Karpas-422 (cell line): ENCODE results near the gene GJB2. TPM values are rescaled to one million over a fixed set of nuclear protein-coding genes. Genes with fewer than 3 reads are reported as not detected.

Experiments used
- DNase-seq: peaks from one replicate; pipeline ENCODE4 v3.0.0-alpha.2; 2015
- H2AFZ ChIP-seq: fragments of 200-600 bp; sonication (generic); 2 replicates; pipeline ENCODE4 v1.6.1; 2014; ENCODE audit warnings: antibody characterized with exemption, low read length, mixed read lengths
- H3K27ac ChIP-seq: fragments of 200-600 bp; sonication (generic); 2 replicates; pipeline ENCODE4 v1.5.1; 2014; ENCODE audit warnings: mild to moderate bottlenecking, low read length, moderate library complexity
- H3K27me3 ChIP-seq: fragments of 200-600 bp; sonication (generic); 2 replicates; pipeline ENCODE4 v1.6.1; 2014; ENCODE audit warnings: low read length, mixed read lengths
- H3K36me3 ChIP-seq: fragments of 200-600 bp; sonication (generic); 2 replicates; pipeline ENCODE4 v1.6.1; 2014; ENCODE audit warnings: low read length, mixed read lengths; ENCODE audit not compliant: insufficient read depth
- H3K4me1 ChIP-seq: fragments of 200-600 bp; sonication (generic); 2 replicates; pipeline ENCODE4 v1.6.1; 2014; ENCODE audit warnings: mild to moderate bottlenecking, low read length, mixed read lengths
- H3K4me2 ChIP-seq: fragments of 200-600 bp; sonication (generic); 2 replicates; pipeline ENCODE4 v1.6.1; 2014; ENCODE audit warnings: low read length, low read depth, mild to moderate bottlenecking; ENCODE audit not compliant: poor library complexity, severe bottlenecking
- H3K4me3 ChIP-seq: fragments of 200-600 bp; sonication (generic); 2 replicates; pipeline ENCODE4 v1.5.1; 2014; ENCODE audit warnings: mild to moderate bottlenecking, antibody characterized with exemption, low read length, mixed read lengths
- H3K79me2 ChIP-seq: fragments of 200-600 bp; sonication (generic); 2 replicates; pipeline ENCODE4 v1.6.1; 2014; ENCODE audit warnings: mild to moderate bottlenecking, low read length, mixed read lengths
- H3K9ac ChIP-seq: fragments of 200-600 bp; sonication (generic); 2 replicates; pipeline ENCODE4 v1.6.0; 2014; ENCODE audit warnings: low read length
- H3K9me2 ChIP-seq: fragments of 200-600 bp; sonication (generic), shearing (Covaris generic); replicated peaks from 2 replicates; pipeline ENCODE4 v1.6.0; 2014; ENCODE audit warnings: mild to moderate bottlenecking, low read length, moderate library complexity; ENCODE audit not compliant: insufficient read depth
- H3K9me3 ChIP-seq: fragments of 300-700, 200-600 bp; sonication (generic); 2 replicates; pipeline ENCODE4 v1.6.1; 2014; ENCODE audit warnings: low read length, mixed read lengths
- H4K20me1 ChIP-seq: fragments of 200-600 bp; sonication (generic); 2 replicates; pipeline ENCODE4 v1.6.1; 2014; ENCODE audit warnings: mild to moderate bottlenecking, antibody characterized with exemption, low read length, low read depth; ENCODE audit not compliant: insufficient read depth
- total RNA-seq: library from RNA; depleted of rRNA; stranded (reverse); fragments of >200 nt; shearing (Covaris generic); gene quantifications from 2 replicates; pipeline ENCODE4 v1.2.3, GENCODE V29; 2014; ENCODE audit warnings: low replicate concordance

Gene GJB2
- total RNA-seq, 1 experiment from 2014 or later: not detected

DNA sequence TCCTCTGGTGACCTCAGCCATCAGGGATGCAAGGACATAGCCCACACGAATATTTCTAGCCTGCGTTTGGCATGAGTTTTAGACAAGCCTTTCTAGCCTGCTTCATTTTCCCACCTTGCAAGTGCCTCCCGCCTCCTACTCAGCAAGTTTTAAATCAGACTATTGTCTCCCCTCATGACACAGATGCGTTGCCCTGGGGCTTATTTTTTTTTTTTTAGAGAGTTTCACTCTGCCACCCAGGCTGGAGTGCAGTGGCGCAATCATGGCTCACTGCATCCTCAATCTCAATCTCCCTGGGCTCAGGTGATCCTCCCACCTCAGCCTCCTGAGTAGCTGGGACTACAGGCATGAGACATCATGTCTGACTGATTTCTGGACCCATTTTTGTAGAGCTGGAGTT lies 14.6 kb downstream of the GJB2 start:
- Histone ChIP-seq H3K9me3 (no peaks in the 10 kb centered on the region), H3K27ac (no peak overlapping the region), H3K4me1 (peaks cover 56% of the 10 kb centered on the region), H2AFZ (no peak overlapping the region), H3K4me2 (no peak overlapping the region), H3K4me3 (no peak overlapping the region), H3K9ac (no peak overlapping the region), H3K27me3 (no peaks in the 10 kb centered on the region), H3K79me2 (no peaks in the 10 kb centered on the region), H3K9me2 (no peaks in the 10 kb centered on the region), H4K20me1 (no peaks in the 10 kb centered on the region), H3K36me3 (no peaks in the 10 kb centered on the region)
- no peak for DNase-seq

DNA sequence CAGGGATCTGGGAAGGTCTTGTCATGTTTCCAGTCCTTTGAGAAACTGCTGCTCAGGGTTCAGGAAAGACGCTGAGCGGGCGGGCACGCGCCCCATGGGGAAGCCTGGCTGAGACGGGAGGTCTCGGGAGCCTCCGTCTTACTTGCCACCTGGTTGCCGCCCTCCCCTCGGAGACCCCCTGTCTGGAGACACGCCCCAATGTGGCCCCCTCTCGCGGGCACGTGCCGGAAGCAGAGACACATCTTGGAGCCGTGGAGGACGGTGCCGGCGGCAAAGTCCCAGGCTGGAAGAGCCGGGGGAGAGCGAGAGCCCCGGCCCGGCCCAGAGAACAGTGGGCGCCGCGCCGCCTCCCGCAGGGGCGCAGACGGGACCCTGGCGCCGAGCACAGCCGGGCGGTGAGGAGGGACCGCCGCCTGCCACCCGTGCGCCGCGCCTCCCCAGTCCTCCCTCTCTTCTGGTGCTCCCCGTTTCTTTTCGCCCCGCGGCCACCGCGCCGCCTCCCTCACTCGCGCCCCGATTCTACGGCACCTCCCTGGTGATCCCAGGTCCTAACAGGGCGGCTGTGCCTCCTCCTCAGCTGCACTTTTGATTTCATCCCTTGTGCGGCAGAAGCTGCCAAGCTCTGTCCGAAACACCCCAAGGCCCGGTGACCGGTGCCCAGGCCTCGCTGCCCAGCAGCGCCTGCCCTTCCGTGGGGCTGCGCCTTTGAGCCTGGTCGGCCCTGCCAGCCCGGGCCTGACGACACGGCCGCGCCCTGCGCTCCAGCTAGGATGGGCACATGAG lies 15.5 kb downstream of the GJB2 start:
- H3K9me2 ChIP-seq: no peaks in the 10 kb centered on the region
- H3K9me3 ChIP-seq: no peaks in the 10 kb centered on the region
- H3K4me2 ChIP-seq: no peak overlapping the region
- no peak overlapping the region for H3K27ac ChIP-seq
- no peak overlapping the region for H3K9ac ChIP-seq
- no peaks in the 10 kb centered on the region for H3K79me2 ChIP-seq
- DNase-seq: no peak
- H3K4me1 ChIP-seq: peaks cover 59% of the 10 kb centered on the region
- no peak overlapping the region for H2AFZ ChIP-seq
- no peaks in the 10 kb centered on the region for H3K36me3 ChIP-seq
- H4K20me1 ChIP-seq: no peaks in the 10 kb centered on the region
- no peak overlapping the region for H3K4me3 ChIP-seq
- no peaks in the 10 kb centered on the region for H3K27me3 ChIP-seq

DNA sequence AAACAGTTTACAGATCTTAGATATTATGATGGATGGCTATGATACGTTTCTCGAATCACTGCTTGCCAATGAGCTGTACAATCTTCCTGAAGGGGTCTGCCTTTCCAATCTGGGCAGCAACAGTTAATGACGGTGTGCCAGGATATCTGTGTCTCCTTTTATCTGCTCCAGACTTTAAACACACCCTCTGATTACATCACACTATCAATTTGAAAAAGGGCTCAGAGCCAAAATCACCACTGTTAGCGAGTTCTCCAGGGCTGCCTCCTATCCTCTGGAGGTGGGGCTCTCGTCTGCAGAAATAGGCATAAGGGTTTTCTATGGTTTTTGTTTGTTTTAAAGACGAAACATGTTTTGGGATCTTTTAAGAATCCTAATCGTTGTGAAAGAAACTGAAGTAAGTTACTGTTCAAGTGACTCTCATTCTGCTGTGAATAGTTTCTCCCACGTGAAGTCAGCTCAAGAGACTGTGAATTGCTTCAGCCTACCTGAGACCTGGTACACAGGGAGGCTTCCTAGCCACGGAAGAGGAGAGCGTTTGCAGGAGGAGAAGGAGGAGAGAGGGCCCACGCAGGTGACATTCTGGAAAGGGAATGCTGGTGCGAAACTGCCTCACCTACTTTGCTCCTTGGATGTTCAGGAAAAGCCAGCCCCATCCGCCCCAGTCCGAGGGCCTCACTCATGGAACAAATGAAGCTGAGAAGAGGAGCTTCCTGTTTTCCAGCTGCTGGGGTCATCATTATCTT lies 16.7 kb downstream of the GJB2 start:
- Histone ChIP-seq H3K27me3 (no peaks in the 10 kb centered on the region), H4K20me1 (no peaks in the 10 kb centered on the region), H3K79me2 (no peaks in the 10 kb centered on the region), H3K9me3 (no peaks in the 10 kb centered on the region), H3K9me2 (no peaks in the 10 kb centered on the region), H3K9ac (peak overlapping the region; percentile 77), H3K27ac (peak overlapping the region; percentile 97), H3K36me3 (no peaks in the 10 kb centered on the region), H3K4me3 (0 out of 2 replicates have a peak overlapping the region, but pooled peaks have one; percentile 45), H3K4me1 (peaks cover 66% of the 10 kb centered on the region), H3K4me2 (peak overlapping the region; percentile 66), H2AFZ (peak overlapping the region; percentile 52)
- DNase-seq: no peak

DNA sequence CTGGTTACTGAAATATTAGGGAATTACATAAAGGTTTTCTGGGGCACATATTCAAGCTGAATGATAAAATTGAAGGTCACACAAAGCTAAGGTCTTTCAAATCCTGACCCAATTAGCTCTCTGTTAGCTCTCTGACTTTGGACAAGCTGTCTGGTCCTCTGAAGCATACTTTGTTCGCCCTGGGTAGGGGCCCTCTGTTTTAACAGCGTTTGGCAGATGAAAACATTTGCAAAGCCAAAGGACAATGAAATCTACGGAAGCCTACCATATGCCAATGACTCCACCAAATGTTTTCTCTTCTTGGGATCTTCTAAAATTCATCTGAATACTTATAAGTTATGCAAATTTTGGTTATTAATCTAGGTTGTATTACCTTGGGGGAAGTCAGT lies 17.3 kb downstream of the GJB2 start:
- peak overlapping the region; percentile 52 for H2AFZ ChIP-seq
- no peaks in the 10 kb centered on the region for H3K79me2 ChIP-seq
- H3K9me2 ChIP-seq: no peaks in the 10 kb centered on the region
- H3K9ac ChIP-seq: peak overlapping the region; percentile 77
- H3K27me3 ChIP-seq: no peaks in the 10 kb centered on the region
- no peaks in the 10 kb centered on the region for H3K36me3 ChIP-seq
- H3K9me3 ChIP-seq: no peaks in the 10 kb centered on the region
- peak overlapping the region; percentile 66 for H3K4me2 ChIP-seq
- peak; percentile 51 for DNase-seq
- H3K4me1 ChIP-seq: peaks cover 73% of the 10 kb centered on the region
- H4K20me1 ChIP-seq: no peaks in the 10 kb centered on the region
- H3K4me3 ChIP-seq: peak overlapping the region; percentile 45
- H3K27ac ChIP-seq: peak overlapping the region; percentile 97

DNA sequence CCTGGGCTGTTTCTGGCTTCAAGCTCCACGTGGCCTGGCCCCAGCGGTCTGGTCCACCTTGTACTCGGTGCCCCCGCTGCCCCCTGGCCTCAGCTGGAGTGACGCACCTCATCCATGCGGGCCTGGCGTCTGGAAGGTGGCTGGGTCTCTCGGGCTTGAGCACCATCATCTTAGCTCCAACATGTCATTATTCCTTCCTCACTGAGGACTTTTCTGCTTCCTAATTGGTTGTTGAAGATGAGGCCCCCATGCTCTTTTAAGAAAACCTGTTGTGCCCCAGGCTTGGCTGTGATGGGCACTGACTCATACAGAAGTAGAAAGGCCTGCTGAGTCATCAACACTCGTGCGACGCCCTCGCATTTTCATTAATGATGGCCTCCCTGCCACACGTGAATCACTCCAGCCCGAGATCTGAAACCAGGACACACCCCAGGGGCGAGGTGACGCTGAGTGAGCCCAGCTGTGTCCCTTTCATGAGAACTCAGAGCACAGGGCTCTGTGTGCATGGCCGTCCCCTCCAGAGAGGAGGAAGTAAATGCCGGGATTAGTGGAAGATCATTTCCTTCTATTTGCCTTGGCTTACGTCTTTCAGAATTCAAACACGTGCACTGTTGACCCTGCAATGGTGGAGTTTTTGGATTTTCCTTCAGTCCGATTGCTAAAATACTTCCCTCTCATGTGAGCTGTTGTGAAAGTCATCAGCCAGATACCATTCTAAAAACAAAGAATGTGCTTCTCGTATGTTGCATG lies 17.9 kb downstream of the GJB2 start:
- Histone ChIP-seq H3K36me3 (no peaks in the 10 kb centered on the region), H3K9ac (peak overlapping the region; percentile 77), H3K9me2 (no peaks in the 10 kb centered on the region), H3K27me3 (no peaks in the 10 kb centered on the region), H4K20me1 (no peaks in the 10 kb centered on the region), H3K4me1 (peaks cover 78% of the 10 kb centered on the region), H3K4me3 (peak overlapping the region; percentile 49), H3K79me2 (no peaks in the 10 kb centered on the region), H3K9me3 (no peaks in the 10 kb centered on the region), H3K27ac (peak overlapping the region; percentile 97), H2AFZ (peak overlapping the region; percentile 52), H3K4me2 (peak overlapping the region; percentile 66)
- DNase-seq: peak; percentile 96

DNA sequence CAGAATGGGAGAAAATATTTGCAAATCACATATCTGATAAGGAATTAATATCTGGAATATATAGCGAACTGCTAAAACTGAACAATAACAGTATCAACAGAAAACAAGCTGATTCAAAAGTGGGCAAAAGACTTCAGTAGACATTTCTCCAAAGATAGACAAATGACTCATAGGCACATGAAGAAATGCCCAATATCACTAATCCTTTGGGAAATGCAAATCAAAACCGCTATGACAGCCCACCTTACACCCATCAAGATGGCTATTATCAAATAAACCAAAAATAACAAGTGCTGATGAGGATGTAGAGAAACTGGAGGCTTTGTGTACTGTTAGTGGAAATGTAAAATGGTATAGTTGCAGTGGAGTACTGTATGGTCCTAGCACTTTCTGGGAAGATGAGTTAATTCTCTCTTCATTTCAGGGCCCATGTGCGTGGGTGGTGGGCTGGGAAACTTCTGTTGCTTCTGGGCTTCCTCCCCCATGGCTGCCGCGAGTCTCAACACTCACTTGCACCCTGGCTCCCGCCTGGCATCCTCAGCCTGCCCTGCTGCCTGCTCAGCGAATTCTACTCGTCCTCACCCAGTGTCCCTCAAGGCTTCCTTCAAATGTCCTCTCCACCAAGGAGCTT lies 19.5 kb downstream of the GJB2 start:
- no peaks in the 10 kb centered on the region for H3K9me3 ChIP-seq
- no peaks in the 10 kb centered on the region for H3K79me2 ChIP-seq
- H3K4me3 ChIP-seq: peak overlapping the region; percentile 49
- H3K4me2 ChIP-seq: peak overlapping the region; percentile 66
- H3K4me1 ChIP-seq: peaks cover 89% of the 10 kb centered on the region
- H3K27me3 ChIP-seq: no peaks in the 10 kb centered on the region
- no peaks in the 10 kb centered on the region for H4K20me1 ChIP-seq
- no peaks in the 10 kb centered on the region for H3K9me2 ChIP-seq
- peak overlapping the region; percentile 77 for H3K9ac ChIP-seq
- H2AFZ ChIP-seq: peak overlapping the region; percentile 22; the same call in 1 of the 2 replicates
- no peaks in the 10 kb centered on the region for H3K36me3 ChIP-seq
- DNase-seq: peak; percentile 91
- peak overlapping the region; percentile 97 for H3K27ac ChIP-seq

DNA sequence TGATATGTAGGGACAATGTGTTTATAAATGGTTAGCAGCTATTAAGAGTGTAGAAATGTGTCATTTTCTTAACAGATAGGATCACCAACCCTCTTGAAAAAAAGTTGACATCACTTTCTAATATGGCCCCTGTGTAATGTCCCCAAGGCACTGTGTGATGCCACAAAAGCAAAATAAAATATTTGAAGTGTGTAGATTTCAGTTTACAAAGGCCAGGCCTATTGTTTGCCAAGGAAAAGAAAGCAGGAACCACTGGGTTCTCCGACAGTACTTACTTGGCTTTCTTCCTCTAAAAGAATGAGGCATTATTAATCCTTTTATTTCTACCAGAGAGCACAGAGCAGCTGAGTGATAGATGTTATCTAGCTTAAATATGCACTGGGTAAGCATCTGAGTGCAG lies 21.4 kb downstream of the GJB2 start:
- peak overlapping the region; percentile 70; the same call in 1 of the 2 replicates for H2AFZ ChIP-seq
- DNase-seq: no peak

More for the DNA sequence above, 21.4 kb downstream of the GJB2 start:
- Histone ChIP-seq H4K20me1 (no peaks in the 10 kb centered on the region), H3K4me1 (peaks cover 100% of the 10 kb centered on the region), H3K9ac (peak overlapping the region; percentile 47), H3K9me2 (no peaks in the 10 kb centered on the region), H3K4me2 (peak overlapping the region; percentile 66), H3K36me3 (no peaks in the 10 kb centered on the region), H3K4me3 (peak overlapping the region; percentile 11; the same call in 1 of the 2 replicates), H3K9me3 (no peaks in the 10 kb centered on the region), H3K79me2 (no peaks in the 10 kb centered on the region), H3K27ac (peak overlapping the region; percentile 97), H3K27me3 (no peaks in the 10 kb centered on the region)
